ENCODE results near the gene ALKBH8. TPM values are rescaled to one million over a fixed set of nuclear protein-coding genes. Genes with fewer than 3 reads are reported as not detected.

Gene ALKBH8
- total RNA-seq, 2 donors from 2014 or later = 3.7 to 5.0 TPM

DNA sequence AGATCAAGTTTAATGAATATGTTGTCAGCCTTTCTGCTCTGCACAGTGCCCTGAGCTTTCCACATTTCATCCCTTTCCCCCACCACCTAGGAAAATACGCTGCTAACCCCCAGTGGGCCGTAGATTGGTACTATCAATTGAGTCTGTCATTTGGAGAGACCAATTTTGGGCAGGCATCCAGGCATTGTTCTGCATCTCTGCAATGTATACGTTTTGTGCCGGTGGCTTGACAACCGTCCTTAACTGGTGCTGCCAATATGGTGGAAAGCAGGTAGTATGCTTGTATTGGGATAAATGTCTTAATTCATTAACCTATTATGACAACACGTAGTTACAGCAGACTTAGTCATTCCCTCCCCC lies 26.7 kb upstream of the ALKBH8 start:
- DNase-seq = no peak
- H3K27me3 ChIP-seq = peaks cover 32% of the 10 kb centered on the region
- H3K4me1 ChIP-seq = no peaks in the 10 kb centered on the region
- H3K4me3 ChIP-seq = no peak overlapping the region
- no peak overlapping the region for H3K27ac ChIP-seq
- no peaks in the 10 kb centered on the region for H3K9me3 ChIP-seq
- no peak overlapping the region for H3K9ac ChIP-seq (ENCODE audit: low read depth in 2 of 2, low read length in 2 of 2)
- no peaks in the 10 kb centered on the region for H3K36me3 ChIP-seq
- TF ChIP-seq, protein P1, sequence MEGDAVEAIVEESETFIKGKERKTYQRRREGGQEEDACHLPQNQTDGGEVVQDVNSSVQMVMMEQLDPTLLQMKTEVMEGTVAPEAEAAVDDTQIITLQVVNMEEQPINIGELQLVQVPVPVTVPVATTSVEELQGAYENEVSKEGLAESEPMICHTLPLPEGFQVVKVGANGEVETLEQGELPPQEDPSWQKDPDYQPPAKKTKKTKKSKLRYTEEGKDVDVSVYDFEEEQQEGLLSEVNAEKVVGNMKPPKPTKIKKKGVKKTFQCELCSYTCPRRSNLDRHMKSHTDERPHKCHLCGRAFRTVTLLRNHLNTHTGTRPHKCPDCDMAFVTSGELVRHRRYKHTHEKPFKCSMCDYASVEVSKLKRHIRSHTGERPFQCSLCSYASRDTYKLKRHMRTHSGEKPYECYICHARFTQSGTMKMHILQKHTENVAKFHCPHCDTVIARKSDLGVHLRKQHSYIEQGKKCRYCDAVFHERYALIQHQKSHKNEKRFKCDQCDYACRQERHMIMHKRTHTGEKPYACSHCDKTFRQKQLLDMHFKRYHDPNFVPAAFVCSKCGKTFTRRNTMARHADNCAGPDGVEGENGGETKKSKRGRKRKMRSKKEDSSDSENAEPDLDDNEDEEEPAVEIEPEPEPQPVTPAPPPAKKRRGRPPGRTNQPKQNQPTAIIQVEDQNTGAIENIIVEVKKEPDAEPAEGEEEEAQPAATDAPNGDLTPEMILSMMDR (IDR thresholded peaks at IDR 0.05) = no peak
- intact Hi-C loops (cut with DNase I) = no loop called here

DNA sequence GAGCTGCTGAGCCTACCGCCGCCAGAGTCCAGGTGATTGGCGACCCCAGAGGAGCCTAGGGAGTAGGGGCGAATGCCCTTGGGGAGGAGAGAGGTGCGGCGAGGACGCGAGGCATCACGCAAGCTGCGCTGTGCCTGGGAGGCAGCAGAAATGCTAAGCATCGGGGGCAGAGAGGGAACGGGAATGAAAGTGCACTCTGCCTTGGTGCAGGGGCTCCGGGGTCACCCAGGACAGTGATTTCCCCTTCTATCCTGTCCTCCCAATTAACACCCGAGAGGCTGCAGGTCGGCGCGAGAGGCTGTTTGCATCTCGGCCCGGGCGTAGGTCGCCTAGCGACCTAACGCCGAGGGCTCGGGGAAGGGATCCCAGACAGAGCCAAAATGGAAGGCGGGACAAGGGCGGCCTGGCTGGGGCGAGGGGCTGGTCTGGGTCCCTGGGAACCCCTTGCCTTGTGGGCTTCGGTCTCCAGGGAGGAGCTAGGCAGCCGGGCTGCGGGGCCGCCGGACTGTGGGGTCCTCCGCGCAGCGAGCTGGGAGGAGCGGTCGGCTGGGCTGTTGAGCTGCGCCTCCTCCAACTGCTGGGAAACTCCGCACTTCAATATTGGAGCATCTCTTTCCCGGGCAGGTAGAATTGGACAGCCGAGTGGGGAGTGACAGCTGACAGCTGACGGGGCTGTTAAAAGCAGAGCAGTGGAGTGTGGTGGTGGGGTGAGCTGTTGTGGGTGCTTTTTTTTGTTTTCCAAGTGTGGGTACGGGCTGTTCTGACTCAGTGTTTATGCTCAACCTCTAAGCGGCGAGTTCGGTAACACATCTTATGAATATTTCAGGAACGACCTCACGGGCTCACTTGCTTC lies 26.1 kb upstream of the ALKBH8 start:
- no peak for DNase-seq
- no peaks in the 10 kb centered on the region for H3K4me1 ChIP-seq
- no peaks in the 10 kb centered on the region for H3K9me3 ChIP-seq
- peak overlapping the region; percentile 49 for H3K4me3 ChIP-seq
- H3K36me3 ChIP-seq = no peaks in the 10 kb centered on the region
- no peak overlapping the region for H3K9ac ChIP-seq (ENCODE audit: low read depth in 2 of 2, low read length in 2 of 2)
- intact Hi-C loops (cut with DNase I) = no loop called here
- peaks cover 32% of the 10 kb centered on the region for H3K27me3 ChIP-seq
- TF ChIP-seq, protein P1 (IDR thresholded peaks at IDR 0.05) = no peak
- no peak overlapping the region for H3K27ac ChIP-seq

DNA sequence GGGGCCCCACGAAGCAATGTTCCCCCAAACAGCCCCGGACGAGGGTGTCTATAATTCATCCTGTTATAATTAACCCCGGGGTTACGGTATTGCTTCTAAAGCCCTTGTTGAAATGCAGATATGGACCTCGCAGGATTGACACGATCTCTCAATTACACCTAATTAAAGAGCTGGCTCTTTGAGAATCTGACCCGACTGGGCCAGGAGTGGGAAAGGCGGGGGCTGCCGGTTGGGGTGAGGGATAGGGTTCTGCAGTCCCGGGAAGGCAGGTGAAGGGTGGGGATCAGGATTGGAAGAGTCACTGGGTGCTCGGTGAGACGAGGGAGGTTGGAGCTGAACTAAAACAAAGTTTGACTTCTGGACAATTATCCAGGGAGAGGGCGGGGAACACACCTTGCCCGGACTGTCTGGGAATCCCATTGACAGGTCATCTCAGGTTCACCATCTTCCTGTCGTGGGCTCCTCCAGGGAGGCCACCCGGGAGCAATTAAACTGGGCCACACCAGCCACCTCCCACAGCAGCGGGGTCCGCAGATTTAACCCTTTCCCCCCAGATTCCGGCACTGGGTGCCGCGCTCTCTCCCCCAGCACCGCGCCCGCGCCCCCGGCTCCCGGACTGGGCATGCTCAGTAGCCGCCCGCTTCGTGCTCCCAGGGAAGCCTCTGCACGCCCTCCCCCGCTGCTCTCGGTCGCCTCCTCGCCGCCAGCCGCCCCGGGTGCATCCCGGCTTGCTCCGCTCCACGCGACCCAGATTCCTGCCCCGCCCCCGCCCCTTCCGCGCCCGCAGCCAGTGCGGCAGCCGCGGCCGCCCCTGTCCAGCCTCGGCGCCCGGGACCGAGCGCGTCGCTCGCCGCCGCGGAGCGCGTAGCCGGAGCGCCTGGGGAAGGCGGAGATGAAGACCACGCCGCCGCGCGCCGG lies 25.2 kb upstream of the ALKBH8 start, which contains the start of gene ELMOD1:
Gene ELMOD1, plus strand, starts transcription at position 688 of the 918 bp plus-strand sequence. CDS start 27,043 bp downstream, outside the sequence.
- peak within 1 kb of the TSS in 1 of 2 donors; percentile 18 for H3K9ac ChIP-seq (ENCODE audit: low read depth in 2 of 2, low read length in 2 of 2)
- H3K27me3 ChIP-seq = peaks cover 32% of the 10 kb centered on the region
- H3K4me3 ChIP-seq = peak within 1 kb of the TSS; percentile 49

DNA sequence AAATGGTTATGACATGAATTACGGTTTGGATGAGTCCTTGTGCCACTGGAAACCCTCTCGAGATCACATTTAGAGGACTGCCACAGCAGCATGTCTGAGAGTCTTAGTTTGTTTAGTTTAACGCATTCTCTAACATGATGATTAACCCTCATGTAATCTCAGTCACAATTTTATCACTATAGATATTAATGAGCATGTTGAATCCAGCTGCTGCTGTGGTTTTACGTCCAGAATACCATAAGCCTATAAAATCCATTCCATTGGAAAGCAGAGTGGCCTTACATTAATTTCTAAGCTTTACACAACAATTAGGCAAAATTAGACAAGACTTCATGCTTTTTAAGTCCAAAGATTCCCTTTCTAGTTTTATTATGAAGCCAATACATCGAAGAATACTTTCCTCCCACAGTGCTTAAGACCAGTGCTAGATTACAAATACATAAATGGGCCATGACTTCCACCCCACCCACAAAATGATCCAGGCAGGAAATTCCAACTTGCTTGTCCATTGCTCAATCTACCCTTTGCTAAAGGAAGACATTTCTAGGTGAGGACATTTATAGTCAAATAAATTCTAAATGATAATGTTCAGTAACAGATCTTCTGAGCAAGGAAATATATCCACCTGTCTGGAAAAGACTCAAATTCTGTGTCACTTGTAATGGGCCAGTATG lies 21.9 kb upstream of the ALKBH8 start:
- Histone ChIP-seq H3K4me1 (no peaks in the 10 kb centered on the region), H3K36me3 (no peaks in the 10 kb centered on the region), H3K4me3 (no peak overlapping the region), H3K27ac (no peak overlapping the region), H3K27me3 (peaks cover 24% of the 10 kb centered on the region), H3K9ac (ENCODE audit: low read depth in 2 of 2, low read length in 2 of 2) (no peak overlapping the region), H3K9me3 (no peaks in the 10 kb centered on the region)
- intact Hi-C loops (cut with DNase I) = no loop called here
- TF ChIP-seq, protein P1 (IDR thresholded peaks at IDR 0.05) = no peak
- DNase-seq = no peak

More for the DNA sequence above, 25.2 kb upstream of the ALKBH8 start, which contains the start of gene ELMOD1:
- TF ChIP-seq, protein P1 (IDR thresholded peaks at IDR 0.05) = no peak
- DNase-seq = peak; percentile 29
- Histone ChIP-seq H3K4me1 (no peaks in the 10 kb centered on the region), H3K36me3 (no peaks in the 10 kb centered on the region), H3K27ac (no peak within 1 kb of the TSS), H3K9me3 (no peaks in the 10 kb centered on the region)
- intact Hi-C loops (cut with DNase I) = no loop called here

DNA sequence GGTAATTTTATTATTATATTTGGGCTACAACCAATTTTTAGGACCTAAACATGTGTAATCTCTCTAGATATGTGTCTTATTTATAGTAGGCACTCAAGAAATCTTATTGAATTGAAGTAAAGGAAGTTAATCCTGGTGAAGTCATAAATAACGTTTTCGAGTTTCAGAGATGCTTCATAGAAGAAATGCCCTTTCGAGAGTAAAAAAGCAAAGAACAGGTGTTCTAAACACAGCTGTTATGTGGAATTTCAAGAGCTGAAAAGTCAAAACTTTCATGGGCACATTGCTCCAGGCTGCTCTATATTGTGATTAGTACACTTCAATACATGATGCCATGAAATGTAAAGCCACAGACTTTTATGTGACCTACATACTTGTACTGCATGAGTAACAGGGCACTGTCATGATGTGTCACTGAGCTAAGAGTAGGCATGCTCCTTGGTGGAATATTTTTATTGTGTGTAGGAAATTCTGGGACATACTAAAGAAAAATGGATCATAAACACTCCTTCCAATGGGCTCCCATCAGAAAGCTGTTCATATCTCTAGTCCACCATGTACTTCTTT lies 18.2 kb upstream of the ALKBH8 start:
- Histone ChIP-seq H3K27ac (no peak overlapping the region), H3K4me1 (no peaks in the 10 kb centered on the region), H3K4me3 (no peak overlapping the region), H3K9me3 (no peaks in the 10 kb centered on the region), H3K36me3 (no peaks in the 10 kb centered on the region), H3K27me3 (no peaks in the 10 kb centered on the region), H3K9ac (ENCODE audit: low read depth in 2 of 2, low read length in 2 of 2) (no peak overlapping the region)
- intact Hi-C loops (cut with DNase I) = no loop called here
- no peak for DNase-seq
- TF ChIP-seq, protein P1 (IDR thresholded peaks at IDR 0.05) = no peak
